ENCODE measurements around the gene PRPSAP2.
A peak's percentile ranks its signal among the peaks of the same experiment; 100 is the strongest.
"Not testable (repeated sequence)": the region's sequence is repeated elsewhere in the genome, so short reads cannot be mapped to it uniquely, and the experiment has no call there.

PRPSAP2 gene, protein sequence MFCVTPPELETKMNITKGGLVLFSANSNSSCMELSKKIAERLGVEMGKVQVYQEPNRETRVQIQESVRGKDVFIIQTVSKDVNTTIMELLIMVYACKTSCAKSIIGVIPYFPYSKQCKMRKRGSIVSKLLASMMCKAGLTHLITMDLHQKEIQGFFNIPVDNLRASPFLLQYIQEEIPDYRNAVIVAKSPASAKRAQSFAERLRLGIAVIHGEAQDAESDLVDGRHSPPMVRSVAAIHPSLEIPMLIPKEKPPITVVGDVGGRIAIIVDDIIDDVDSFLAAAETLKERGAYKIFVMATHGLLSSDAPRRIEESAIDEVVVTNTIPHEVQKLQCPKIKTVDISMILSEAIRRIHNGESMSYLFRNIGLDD

DNA sequence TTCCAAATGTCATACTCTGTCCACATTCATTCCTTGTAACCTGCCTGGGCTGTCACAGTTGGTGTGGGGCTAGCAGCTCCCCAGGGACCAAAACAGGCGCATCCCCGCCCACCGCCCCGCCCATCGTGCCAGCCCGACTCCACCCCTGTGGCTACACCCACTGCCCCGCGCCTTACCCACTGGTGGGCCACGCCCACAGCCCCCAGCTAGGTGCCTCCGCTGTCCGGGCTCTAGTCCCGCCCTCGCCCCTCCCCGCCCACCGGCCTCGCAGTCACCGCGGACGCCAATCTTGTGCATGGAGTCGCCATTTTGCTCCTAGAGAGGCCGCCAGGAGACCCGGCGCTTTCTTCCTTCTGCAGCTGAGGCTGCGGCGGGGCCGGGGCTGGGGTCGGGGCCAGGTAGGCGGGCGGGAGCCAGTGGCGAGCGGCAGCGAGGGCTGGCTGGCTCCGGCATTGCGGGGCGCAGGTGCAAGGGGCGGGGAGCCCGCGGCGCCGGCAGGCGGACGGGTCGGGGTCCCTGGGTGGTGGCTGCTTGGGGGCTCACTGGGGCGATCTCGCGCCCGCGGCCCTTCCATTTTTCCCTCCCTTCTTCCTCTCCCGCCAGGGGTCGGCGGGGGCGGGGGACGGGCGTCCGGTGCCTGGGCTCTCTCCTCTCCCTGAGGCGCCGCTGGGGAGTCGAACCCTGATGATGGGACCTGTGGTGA is at the start of gene PRPSAP2:
PRPSAP2 (plus strand) TSS at position 268 of the 703 bp plus-strand sequence. CDS start 7,703 bp downstream, outside the sequence.
- DNase-seq (ENCODE audit: low read depth in 2 of 2) = peak; percentile 87 to 90

DNA sequence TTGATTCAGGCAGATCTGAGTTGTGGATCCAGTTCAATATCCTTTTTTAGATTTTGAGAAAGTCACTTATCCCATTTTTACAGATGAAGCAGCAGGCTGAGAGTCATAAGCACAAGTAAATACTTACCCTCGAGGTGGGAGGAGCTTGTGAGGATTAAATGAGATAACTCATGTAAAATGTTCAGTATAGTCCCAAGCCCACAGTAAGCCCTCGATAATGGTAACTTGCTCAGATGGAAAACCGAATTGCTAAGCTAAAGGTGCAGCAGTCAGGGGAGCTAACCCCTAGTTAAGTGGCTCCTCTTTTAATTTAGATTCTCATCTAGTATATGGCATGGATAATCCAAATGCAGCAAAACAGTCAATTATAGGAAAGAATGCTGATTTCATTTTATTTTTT is 42.0 kb upstream of the PRPSAP2 start:
- DNase-seq (ENCODE audit: low read depth in 2 of 2) = not testable (repeated sequence)

DNA sequence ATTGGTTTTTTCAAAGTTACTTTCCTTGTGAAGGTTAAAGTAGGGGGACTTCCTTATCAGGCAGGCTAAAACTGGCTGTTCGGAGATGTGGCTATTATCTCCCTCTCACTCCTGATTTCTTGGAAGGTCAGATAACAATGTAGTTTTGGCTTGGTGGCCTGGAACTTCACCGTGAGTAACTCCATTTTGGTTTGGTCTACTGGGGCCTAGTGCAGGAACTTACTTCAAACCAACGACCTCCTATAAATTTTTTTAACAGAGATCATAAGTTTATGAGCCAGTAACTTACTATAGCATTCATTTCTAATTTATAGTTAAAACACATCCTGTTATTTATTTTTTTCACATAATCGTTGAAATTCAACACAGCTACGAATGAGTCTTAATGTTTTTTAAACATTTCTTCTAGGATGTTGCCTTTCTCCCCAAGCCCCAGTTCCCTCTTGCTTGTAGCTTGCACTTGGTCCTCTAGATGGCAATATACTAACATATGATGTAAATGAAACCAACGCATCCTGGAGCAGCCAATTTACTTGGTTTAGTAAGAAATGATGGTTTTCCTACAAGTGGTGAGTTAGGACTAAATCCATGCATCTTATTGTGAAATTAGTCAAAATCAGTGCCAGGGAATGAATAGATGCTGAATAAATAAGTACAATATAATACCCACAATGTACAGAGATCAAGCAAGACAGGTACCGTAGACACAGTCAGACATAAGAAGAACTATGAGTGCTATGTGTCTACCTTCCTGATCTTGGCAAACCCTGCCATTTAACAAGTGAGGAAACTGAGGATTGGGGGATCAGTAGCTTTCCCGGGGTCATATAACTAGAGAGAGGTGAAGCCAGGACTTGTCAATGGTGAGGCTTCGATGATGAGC is 41.2 kb upstream of the PRPSAP2 start:
- peak in 1 of 2 donors; percentile 23 for DNase-seq (ENCODE audit: low read depth in 2 of 2)

DNA sequence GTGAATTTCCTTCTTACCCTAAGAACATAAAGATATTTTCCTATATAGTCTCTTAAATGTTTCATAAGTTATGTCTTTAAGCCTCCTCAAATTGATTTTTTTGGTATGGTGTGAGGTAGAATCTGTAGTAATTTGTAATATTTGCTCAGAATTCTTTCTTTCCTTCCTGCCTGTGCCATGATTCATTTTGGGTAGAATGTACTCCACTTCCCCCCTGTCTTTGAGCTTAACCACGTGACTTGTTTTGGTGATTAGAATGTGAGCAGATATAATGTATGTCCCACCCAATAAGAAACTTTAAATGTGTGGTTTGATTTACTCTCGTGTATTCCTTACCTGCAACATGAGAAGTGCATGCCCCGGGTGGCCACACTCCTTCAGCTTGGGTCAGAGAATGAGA is 36.5 kb upstream of the PRPSAP2 start:
- DNase-seq (ENCODE audit: low read depth in 2 of 2) = not testable (repeated sequence)

DNA sequence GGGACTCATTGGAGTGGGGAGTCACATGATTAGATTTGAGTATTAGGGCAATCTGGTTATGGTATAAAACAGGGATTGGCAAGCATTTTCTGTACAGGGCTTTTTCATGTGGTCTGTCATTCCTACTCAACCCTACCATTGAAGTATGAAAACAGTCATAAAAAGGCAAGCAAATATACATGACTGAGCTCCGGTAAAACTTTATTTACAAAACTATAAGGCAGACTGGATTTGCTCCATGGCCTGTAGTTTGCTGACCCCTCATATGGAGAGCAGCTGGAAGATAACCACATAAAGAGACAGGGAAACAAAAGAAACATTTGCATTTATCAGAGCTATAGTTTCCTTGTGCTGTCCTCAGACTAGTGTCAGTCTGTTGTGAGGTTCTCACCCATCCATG is 30.3 kb upstream of the PRPSAP2 start:
- DNase-seq (ENCODE audit: low read depth in 2 of 2) = not testable (repeated sequence)

DNA sequence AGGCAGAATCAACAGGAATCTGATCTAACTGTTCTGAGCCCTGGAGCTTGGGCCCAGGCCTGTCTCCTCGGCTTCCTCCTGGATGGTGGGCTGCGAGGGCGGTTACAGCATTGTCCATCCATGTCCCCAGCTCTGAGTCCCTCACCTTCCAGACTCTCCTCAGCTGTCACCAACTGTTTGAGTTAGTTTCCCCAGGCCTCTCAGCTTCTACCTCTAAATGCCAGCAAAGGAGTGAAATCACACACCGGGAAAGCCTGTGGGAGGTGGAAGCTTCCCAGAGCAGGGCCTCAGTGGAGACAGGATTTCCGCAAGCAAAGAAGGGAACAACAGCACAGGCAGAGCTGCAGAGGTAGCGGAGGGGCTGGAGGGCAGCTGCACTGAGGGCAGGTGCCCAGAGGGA is 9.4 kb upstream of the PRPSAP2 start:
- no peak for DNase-seq (ENCODE audit: low read depth in 2 of 2)

DNA sequence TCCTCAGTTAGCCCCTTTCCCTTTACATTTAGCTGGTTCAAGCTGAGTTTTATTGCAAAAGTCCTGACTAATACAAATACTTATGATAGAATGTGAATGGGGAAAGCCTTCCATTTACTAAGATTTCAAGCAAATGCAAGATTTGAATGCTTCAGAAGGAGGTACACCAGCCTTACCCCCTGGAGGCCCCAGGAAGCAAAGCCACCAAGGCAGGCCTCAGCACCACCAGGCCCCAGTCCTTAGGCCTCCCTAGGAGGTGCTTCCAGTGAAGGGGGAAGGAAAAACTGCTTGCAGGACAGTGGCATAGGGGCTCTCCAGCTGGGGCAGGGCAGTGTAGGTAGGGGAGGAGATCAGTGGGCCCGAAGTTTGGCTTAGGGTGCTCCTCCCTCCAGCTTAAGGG is 7.3 kb upstream of the PRPSAP2 start:
- DNase-seq (ENCODE audit: low read depth in 2 of 2) = no peak

DNA sequence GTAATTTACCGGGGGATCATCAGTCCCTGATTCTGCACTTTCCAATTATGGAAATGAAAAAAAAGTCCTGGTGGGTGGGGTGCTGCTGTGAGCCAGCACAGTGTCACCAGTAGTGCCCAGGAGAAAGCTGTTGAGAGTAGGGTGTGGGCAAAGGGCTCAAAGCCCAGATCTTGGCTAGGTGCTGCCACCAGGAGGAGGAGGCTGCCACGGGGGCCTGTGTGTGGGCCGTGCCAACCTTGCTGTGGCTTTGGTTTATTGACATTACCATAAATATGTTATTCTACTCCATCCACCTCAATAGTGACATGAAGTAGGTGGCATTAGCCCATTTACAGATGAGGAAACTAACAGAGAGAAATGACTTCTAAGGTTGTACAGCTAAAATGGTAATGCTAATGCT is 6.7 kb upstream of the PRPSAP2 start:
- DNase-seq (ENCODE audit: low read depth in 2 of 2) = no peak

DNA sequence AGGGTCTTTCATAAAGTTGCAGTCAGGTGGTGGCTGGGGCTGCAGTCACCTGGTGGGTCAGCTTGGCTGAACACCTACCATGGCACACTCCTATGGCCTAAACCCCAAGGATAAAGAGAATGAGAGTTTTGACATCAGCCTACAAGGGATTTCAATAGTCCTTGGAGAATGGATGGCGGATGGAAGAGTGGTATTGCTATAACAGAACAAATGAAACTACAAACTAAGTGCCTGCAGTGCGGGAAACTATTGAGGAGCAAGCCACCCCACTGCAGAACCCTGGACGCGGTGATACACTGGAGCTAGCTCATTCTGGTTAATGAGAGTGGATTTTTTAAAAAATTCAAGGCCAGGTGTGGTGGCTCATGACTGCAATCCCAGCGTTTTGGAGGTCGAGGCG is 3.0 kb upstream of the PRPSAP2 start:
- DNase-seq (ENCODE audit: low read depth in 2 of 2) = no peak

DNA sequence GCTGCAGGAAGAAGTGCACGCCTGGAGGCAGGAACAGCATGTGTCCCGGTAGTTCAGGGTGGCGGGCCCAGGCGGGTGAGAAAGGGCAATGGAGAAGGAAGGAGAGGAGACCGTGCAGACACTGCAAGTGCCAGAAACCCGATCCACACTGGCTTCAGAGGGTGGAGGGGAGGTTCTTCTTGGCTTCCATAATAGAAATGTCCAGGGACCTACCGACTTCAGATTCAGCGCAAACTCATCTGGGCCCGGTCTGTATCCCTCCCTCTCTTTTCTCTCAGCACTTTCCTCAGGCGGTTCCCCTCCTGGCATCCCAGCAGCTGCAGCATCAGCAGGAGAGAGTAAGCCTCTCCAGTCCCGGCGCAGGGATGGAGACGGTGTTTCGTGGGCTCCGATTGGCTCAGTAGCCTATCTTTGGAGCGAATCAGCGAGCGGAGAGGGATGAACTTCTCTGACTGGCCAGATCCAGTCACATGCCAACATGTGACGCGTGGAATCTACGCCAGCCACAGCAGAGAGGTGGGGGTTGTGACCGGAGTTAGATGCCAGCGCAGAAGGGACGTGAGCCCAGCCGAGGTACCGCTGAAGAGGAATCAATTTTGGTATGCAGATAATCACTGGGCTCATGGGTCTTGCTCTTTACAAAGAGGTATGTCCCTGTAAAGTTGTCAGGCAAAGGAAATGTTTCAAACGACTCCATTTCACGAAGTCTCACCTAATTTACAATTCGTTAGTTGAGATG is 1.9 kb upstream of the PRPSAP2 start:
- DNase-seq (ENCODE audit: low read depth in 2 of 2) = peak; percentile 79 to 84

DNA sequence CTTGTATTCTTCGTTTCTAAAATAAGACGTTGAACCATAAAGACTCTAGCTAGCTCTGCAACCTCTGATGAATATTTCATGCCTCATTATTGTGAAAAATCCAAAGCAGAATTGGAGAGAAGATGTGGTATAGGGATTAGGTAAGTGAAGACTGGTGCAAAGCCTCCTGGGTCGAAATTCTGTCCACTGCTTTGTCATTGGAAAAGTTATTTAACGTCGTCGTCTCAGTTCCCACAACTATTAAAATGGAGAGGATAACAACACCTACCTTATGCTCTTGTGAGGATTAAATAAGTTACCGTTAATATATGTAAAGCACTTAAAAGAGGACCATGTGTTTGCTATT is 1.4 kb upstream of the PRPSAP2 start:
- DNase-seq (ENCODE audit: low read depth in 2 of 2) = no peak

DNA sequence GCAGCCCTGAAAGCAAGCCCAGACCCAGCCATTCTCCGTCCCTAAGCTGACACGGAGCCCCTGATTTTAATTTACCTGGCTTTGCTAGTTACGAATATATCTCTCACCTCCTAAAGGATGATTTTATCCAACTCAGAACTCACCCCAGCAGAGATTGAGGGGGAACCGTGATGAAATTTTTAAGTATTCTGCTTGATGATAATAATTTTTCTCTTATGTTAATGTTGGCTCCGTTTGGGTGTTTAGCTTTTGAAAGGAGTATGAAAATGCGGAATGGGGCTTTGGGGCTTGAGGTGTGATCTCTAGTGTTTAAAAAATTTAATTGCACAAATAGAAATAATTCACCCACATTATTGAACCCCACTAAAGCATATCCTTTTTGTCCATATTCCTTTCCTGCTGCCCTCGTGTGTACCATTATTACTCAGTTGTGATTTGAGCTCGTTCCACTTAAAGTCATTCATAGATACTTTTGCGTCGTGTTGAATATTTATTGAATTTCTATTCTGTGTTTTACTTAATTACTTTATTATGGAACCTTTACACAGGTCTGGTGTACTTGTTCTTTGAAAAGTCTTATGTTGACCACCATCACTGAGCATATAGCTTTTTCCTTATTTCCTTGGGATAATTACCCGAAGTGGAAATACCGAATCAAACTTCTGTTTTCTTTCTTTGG is 775 bp downstream of the PRPSAP2 start:
- no peak for DNase-seq (ENCODE audit: low read depth in 2 of 2)

DNA sequence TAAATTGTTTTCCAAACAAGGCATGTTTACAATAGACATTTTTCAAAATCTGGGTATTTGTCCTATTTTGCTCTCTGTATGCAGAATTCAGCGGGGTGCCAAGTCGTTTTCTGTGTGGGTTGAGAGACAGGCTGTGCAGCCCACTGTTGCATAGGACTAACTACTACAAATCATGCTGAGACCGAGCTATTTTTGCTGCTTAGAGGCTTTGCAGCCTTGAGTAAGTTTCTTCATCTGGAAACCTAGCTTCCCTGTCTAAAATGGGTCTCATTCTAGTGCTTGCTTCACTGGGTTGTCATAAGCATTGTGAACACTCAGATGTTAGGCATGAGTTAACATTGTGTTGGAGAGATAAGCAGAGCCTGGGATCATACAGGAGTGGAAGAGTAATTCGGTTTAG is 1.3 kb downstream of the PRPSAP2 start:
- no peak for DNase-seq (ENCODE audit: low read depth in 2 of 2)

DNA sequence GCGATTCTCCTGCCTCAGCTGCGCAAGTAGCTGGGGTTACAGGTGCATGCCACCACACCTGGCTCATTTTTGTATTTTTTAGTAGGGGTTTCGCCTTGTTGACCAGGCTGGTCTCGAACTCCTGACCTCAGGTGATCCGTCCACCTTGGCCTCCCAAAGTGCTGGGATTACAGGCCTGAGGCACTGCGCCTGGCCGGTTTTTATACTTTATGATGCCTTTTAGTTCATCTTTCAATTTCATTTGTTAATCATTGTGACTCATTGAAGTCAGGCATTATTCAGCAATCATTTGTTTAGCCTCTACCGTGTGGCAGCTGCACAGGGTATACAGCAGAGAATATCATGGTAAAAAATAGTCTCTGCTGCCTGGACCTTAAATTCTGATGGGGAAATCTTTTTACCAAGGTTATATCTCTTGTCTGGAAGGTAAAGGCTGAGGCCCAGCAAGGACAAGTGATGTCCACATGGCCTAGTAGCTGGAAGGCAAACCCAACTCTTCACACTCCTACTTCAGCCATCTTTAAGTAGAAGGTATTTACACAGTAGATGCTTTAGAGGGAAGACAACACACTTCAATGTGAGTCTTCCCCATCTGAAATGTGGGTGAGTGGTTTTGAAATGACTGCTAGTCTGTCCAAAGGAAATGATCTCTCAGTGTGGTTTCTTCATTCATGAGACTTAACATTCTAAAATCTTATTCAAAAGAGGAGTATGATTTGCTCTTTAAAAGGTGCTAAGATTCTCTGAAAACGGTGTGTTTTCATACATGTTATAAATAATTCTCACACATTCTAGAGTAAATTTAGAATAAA is 2.4 kb downstream of the PRPSAP2 start:
- no peak for DNase-seq (ENCODE audit: low read depth in 2 of 2)

DNA sequence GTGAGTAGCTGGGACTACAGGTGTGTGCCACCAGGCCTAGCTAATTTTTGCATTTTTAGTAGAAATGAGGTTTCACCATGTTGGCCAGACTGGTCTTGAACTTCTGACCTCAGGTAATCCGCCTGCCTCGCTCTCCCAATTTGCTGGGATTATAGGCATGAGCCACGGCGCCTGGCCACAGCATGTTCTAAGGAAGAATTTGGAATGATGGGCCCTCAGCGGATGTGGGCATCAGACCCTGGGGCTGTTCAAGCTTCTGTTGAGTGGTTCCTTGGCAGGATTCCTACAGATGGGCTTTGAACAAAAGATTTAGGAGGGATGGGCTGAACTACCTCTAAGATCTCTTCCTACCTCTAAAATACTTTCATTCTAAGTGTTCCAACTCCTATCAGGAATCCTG is 4.1 kb downstream of the PRPSAP2 start:
- no peak for DNase-seq (ENCODE audit: low read depth in 2 of 2)

DNA sequence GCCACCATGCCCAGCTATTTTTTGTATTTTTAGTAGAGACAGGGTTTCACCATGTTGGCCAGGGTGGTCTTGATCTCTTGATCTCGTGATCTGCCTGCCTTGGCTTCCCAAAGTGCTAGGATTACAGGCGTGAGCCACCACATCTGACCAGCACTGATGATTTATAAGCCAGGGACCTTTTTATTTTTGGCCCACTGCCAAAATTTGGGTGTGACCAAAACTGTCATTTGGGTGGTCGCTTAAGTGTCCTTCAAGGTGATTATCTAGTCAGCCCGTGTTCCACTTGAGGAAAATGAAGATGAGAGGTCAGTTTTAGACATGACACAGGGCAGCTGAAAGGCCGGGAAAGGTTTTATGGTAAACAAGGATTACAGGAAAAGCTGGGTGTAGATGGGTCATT is 7.1 kb downstream of the PRPSAP2 start:
- DNase-seq (ENCODE audit: low read depth in 2 of 2) = not testable (repeated sequence)

DNA sequence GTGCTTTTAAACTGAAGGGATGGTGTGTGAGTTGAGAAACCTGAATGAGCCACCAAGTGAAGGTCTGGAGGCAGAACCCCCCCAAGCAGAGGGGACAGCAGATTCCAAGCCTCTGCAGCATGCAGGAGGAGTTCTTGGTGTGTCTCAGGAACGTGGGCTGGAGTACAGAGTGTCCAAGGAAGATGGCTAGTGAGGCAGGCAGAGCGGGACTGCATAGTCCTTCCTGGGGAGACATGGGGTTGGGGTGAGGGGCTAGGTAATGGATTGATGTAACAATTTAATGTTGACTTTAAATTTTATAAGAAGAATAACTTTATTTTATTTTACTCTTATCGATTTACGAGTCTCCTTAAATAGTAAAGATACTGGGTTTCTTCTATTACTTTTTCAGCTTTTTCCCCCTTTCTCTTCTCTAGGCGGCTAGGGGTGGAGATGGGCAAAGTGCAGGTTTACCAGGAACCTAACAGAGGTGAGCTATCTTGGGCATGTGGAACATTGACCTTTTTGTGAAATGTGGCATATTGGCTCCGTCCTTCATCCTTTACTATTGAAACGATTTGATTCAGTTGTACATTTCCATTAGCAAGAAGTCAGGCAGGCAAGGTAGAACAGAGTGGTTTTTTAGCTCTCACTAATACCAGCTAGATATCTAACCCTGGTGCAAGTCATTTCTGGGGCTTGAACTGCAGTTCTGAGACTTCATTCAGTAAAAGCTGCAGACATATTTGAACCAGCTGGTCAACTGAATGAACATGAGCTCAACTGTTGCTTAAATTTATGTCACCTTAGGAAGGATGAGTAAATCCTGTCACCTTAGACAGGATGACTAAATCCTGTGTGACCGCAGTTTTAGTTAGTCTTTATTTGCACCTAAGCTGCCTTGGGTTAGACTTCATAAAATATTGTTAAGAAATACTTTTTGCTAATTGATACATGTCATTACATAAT is 9.2 kb downstream of the PRPSAP2 start:
- DNase-seq (ENCODE audit: low read depth in 2 of 2) = no peak

DNA sequence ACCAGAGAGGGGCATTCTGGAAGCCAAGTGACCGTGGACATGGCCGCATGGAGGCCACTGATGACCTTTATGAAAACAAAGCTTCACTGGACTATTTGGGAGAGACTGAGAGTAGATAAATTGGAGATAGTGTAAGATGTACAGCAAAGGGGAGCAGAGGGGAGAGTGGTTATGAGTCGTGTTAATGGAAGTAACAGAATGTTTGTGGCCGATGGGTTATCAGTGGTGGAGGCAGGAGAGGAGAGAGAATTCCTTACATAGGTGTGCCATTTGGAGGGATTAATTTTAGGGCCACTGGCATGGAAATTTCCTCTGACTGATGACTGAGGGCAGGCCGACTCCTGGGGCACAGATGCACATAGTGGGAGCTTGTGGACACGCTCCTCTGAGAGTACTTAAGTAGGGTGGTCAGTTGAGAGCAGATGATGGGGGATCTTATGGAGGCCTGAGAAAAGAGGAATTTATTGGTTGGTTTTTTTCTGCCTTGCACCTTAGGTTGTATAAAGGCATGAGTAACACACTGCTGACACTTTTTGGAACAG is 19.2 kb downstream of the PRPSAP2 start:
- DNase-seq (ENCODE audit: low read depth in 2 of 2) = no peak

DNA sequence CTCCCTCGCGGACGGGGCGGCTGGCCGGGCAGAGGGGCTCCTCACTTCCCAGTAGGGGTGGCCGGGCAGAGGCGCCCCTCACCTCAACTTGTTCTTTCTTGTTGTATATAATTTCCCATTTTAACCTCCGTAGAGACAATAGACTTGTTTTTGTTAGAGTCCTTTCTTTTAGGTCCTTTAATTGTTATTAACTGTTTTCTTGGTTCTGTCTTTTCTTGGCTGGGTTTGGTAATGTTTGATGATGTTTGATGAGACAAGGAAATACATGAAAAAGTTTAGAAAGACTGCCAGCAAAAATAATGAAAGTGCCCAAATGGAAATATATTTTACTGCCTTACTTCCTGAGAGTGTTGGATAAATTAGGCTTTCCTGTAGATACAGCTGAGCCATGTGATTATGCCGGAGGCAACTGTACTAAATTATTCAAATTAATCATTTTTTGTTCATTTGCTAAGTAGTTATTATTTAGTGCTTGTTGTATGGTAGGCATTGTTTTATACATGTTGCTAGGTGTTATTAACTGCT is 30.9 kb downstream of the PRPSAP2 start:
- DNase-seq (ENCODE audit: low read depth in 2 of 2) = no peak

Data from stimulated activated CD4-positive, alpha-beta T cell treated with anti-CD3 and anti-CD28 coated beads, Interleukin-15, amount 100 ng/mL, for 48 hours (primary cell).